ENCODE measurements around the gene ITIH3. TPM values are rescaled to one million over a fixed set of nuclear protein-coding genes. Genes with fewer than 3 reads are reported as not detected.

Gene ITIH3
- polyA plus RNA-seq, 1 of the 3 experiments (the other 2 are of a cell fraction): 4.3 TPM

GRCh38 chr3:52752045-52752660 lies 42.4 kb upstream of the ITIH3 start (continued):
- TF ChIP-seq, protein P1, sequence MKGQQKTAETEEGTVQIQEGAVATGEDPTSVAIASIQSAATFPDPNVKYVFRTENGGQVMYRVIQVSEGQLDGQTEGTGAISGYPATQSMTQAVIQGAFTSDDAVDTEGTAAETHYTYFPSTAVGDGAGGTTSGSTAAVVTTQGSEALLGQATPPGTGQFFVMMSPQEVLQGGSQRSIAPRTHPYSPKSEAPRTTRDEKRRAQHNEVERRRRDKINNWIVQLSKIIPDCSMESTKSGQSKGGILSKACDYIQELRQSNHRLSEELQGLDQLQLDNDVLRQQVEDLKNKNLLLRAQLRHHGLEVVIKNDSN (IDR thresholded peaks at IDR 0.05; ENCODE audit: borderline replicate concordance, low read depth): no peak
- TF ChIP-seq YY1 (IDR thresholded peaks at IDR 0.05; ENCODE audit: low read depth): no peak

- H3K79me2 ChIP-seq (ENCODE audit: insufficient read depth): 0 out of 2 replicates have a peak, but pooled peaks cover 2% of the 10 kb centered on the region
- H3K36me3 ChIP-seq (replicated peaks in 1 of 2; ENCODE audit: control insufficient read depth in 1 of 2, insufficient read depth in 2 of 2, low read length in 1 of 2): peaks cover 22 to 57% of the 10 kb centered on the region in 2 experiments
- no peaks in the 10 kb centered on the region for H4K20me1 ChIP-seq (ENCODE audit: insufficient read depth)
- ChIA-PET CTCF (interaction anchor here (2.4 kb wide), 1 partner anchor 12 kb away, joined by 6 read pairs; no protein-coding TSS in a partner anchor), POLR2A (no interaction called here)
- 96% methylated on average over 4 of the region's 4 CpGs for WGBS (ENCODE audit: low lambda C conversion rate)
- no peak for DNase-seq
- no peak overlapping the region for H3K4me3 ChIP-seq (ENCODE audit: low read depth in 2 of 2, low read length in 1 of 2)
- H3K27ac ChIP-seq (ENCODE audit: low read depth in 2 of 2, low read length in 1 of 2): no peak overlapping the region
- H3K9ac ChIP-seq: no peak overlapping the region
- TF ChIP-seq, protein P2, sequence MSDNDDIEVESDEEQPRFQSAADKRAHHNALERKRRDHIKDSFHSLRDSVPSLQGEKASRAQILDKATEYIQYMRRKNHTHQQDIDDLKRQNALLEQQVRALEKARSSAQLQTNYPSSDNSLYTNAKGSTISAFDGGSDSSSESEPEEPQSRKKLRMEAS (IDR thresholded peaks at IDR 0.05; ENCODE audit: low read depth): no peak
- no peak for TF ChIP-seq FOSL2 (IDR thresholded peaks at IDR 0.05; ENCODE audit: borderline replicate concordance, low read depth)
- TF ChIP-seq GATA2 (CRISPR knock-in tag; IDR thresholded peaks at IDR 0.05): no peak
- TF ChIP-seq, protein P3, sequence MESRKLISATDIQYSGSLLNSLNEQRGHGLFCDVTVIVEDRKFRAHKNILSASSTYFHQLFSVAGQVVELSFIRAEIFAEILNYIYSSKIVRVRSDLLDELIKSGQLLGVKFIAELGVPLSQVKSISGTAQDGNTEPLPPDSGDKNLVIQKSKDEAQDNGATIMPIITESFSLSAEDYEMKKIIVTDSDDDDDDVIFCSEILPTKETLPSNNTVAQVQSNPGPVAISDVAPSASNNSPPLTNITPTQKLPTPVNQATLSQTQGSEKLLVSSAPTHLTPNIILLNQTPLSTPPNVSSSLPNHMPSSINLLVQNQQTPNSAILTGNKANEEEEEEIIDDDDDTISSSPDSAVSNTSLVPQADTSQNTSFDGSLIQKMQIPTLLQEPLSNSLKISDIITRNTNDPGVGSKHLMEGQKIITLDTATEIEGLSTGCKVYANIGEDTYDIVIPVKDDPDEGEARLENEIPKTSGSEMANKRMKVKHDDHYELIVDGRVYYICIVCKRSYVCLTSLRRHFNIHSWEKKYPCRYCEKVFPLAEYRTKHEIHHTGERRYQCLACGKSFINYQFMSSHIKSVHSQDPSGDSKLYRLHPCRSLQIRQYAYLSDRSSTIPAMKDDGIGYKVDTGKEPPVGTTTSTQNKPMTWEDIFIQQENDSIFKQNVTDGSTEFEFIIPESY (IDR thresholded peaks at IDR 0.05; ENCODE audit: borderline replicate concordance, low read depth): no peak
- TF ChIP-seq, protein P4, sequence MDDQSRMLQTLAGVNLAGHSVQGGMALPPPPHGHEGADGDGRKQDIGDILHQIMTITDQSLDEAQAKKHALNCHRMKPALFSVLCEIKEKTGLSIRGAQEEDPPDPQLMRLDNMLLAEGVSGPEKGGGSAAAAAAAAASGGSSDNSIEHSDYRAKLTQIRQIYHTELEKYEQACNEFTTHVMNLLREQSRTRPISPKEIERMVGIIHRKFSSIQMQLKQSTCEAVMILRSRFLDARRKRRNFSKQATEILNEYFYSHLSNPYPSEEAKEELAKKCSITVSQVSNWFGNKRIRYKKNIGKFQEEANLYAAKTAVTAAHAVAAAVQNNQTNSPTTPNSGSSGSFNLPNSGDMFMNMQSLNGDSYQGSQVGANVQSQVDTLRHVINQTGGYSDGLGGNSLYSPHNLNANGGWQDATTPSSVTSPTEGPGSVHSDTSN (IDR thresholded peaks at IDR 0.05): no peak
- TF ChIP-seq EZH2phosphoT487 (IDR thresholded peaks at IDR 0.05; ENCODE audit: borderline replicate concordance, low read depth): no peak
- TF ChIP-seq NRF1 (IDR thresholded peaks at IDR 0.05; ENCODE audit: low read depth, low read length): no peak
- TF ChIP-seq ELF1 (IDR thresholded peaks at IDR 0.05): no peak
- TF ChIP-seq MEF2A (IDR thresholded peaks at IDR 0.05; ENCODE audit: borderline replicate concordance, low read depth): no peak
- no peak for TF ChIP-seq EP300 (IDR thresholded peaks at IDR 0.05; ENCODE audit: borderline replicate concordance in 1 of 2, low read depth in 1 of 2, low read length in 1 of 2)
- TF ChIP-seq, protein P5, sequence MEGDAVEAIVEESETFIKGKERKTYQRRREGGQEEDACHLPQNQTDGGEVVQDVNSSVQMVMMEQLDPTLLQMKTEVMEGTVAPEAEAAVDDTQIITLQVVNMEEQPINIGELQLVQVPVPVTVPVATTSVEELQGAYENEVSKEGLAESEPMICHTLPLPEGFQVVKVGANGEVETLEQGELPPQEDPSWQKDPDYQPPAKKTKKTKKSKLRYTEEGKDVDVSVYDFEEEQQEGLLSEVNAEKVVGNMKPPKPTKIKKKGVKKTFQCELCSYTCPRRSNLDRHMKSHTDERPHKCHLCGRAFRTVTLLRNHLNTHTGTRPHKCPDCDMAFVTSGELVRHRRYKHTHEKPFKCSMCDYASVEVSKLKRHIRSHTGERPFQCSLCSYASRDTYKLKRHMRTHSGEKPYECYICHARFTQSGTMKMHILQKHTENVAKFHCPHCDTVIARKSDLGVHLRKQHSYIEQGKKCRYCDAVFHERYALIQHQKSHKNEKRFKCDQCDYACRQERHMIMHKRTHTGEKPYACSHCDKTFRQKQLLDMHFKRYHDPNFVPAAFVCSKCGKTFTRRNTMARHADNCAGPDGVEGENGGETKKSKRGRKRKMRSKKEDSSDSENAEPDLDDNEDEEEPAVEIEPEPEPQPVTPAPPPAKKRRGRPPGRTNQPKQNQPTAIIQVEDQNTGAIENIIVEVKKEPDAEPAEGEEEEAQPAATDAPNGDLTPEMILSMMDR (IDR thresholded peaks at IDR 0.05): no peak
- H3K27me3 ChIP-seq (ENCODE audit: insufficient read depth): no peaks in the 10 kb centered on the region
- H3K9me2 ChIP-seq: no peaks in the 10 kb centered on the region
- H3K4me1 ChIP-seq (ENCODE audit: control insufficient read depth in 1 of 2, insufficient read depth in 2 of 2, low read depth in 1 of 2, low read length in 1 of 2): no peaks in the 10 kb centered on the region
- no peaks in the 10 kb centered on the region for H3F3A ChIP-seq (replicated peaks; ENCODE audit: insufficient read depth)
- H2AFZ ChIP-seq (ENCODE audit: low read depth): no peak overlapping the region
- no peaks in the 10 kb centered on the region for H3K9me3 ChIP-seq
- H3K4me2 ChIP-seq: no peak overlapping the region
Measured at GRCh38 chr3:52754373-52754772, 40.2 kb upstream of the ITIH3 start.
